ENCODE results near the gene PPM1F. TPM values are rescaled to one million over a fixed set of nuclear protein-coding genes. Genes with fewer than 3 reads are reported as not detected.

Gene PPM1F
- total RNA-seq, 2 experiments from 2014 or later = 18.2 to 18.8 TPM

GRCh38 chr22:21919526-21920307, 32.9 kb downstream of the PPM1F start:
- ChIA-PET POLR2A (no interaction called here), CTCF (interaction anchor here (1.1 to 1.6 kb wide), 2 partner anchors 18 to 53 kb away, joined by 3 read pairs; no protein-coding TSS in a partner anchor)
- no peaks in the 10 kb centered on the region for H3K4me1 Mint-ChIP-seq (ENCODE audit: low read depth)
- H3K9me3 Mint-ChIP-seq = no peaks in the 10 kb centered on the region
- no peaks in the 10 kb centered on the region for H3K27me3 Mint-ChIP-seq
- ATAC-seq = no peak
- H3K4me3 Mint-ChIP-seq = no peak overlapping the region
- no peak for DNase-seq
- no peak overlapping the region for H3K27ac Mint-ChIP-seq
- intact Hi-C loops (cut with micrococcal nuclease) = no loop called here
- no peaks in the 10 kb centered on the region for H3K36me3 Mint-ChIP-seq (ENCODE audit: low read depth)
- TF ChIP-seq CTCF (IDR thresholded peaks at IDR 0.05) = no peak

- Mint-ChIP-seq H3K4me3 (no peak overlapping the region), H3K27me3 (no peaks in the 10 kb centered on the region), H3K27ac (no peak overlapping the region), H3K4me1 (ENCODE audit: low read depth) (no peaks in the 10 kb centered on the region), H3K9me3 (no peaks in the 10 kb centered on the region), H3K36me3 (ENCODE audit: low read depth) (no peaks in the 10 kb centered on the region)
- ATAC-seq (no peak), DNase-seq (no peak)
- intact Hi-C loops (cut with micrococcal nuclease) = no loop called here
- CTCF ChIA-PET = interaction anchor here (1.6 kb wide), 1 partner anchor 54 kb away, joined by 3 read pairs; no protein-coding TSS in a partner anchor
- POLR2A ChIA-PET = no interaction called here
- no peak for TF ChIP-seq CTCF (IDR thresholded peaks at IDR 0.05)
These were observed 34.0 kb downstream of the PPM1F start for GRCh38 chr22:21918466-21919185.

GRCh38 chr22:21917959-21918261, 34.7 kb downstream of the PPM1F start:
- DNase-seq = no peak
- Mint-ChIP-seq H3K4me3 (no peak overlapping the region), H3K27me3 (no peaks in the 10 kb centered on the region), H3K9me3 (no peaks in the 10 kb centered on the region), H3K36me3 (ENCODE audit: low read depth) (no peaks in the 10 kb centered on the region), H3K4me1 (ENCODE audit: low read depth) (no peaks in the 10 kb centered on the region), H3K27ac (no peak overlapping the region)
- CTCF ChIA-PET = no interaction called here
- POLR2A ChIA-PET = no interaction called here
- TF ChIP-seq CTCF (IDR thresholded peaks at IDR 0.05) = no peak
- intact Hi-C loops (cut with micrococcal nuclease) = no loop called here
- ATAC-seq = no peak

- CTCF ChIA-PET = interaction anchor here (1.9 kb wide), 1 partner anchor 55 kb away, joined by 5 read pairs; no protein-coding TSS in a partner anchor
- DNase-seq = no peak
These were observed 35.3 kb downstream of the PPM1F start for GRCh38 chr22:21917181-21917958.

More at GRCh38 chr22:21917181-21917958, 35.3 kb downstream of the PPM1F start:
- H3K4me1 Mint-ChIP-seq (ENCODE audit: low read depth) = no peaks in the 10 kb centered on the region
- no peak for TF ChIP-seq CTCF (IDR thresholded peaks at IDR 0.05)
- no peaks in the 10 kb centered on the region for H3K9me3 Mint-ChIP-seq
- H3K4me3 Mint-ChIP-seq = no peak overlapping the region
- POLR2A ChIA-PET = interaction anchor here (0.5 kb wide), 1 partner anchor 83 kb away, joined by 3 read pairs; no protein-coding TSS in a partner anchor
- no peak for ATAC-seq
- intact Hi-C loops (cut with micrococcal nuclease) = no loop called here
- no peak overlapping the region for H3K27ac Mint-ChIP-seq
- no peaks in the 10 kb centered on the region for H3K27me3 Mint-ChIP-seq
- H3K36me3 Mint-ChIP-seq (ENCODE audit: low read depth) = no peaks in the 10 kb centered on the region

All from activated CD8-positive, alpha-beta T cell treated with anti-CD3 and anti-CD28 coated beads for 36 hours (primary cell).